H9 (cell line): ENCODE data around the gene GGA1. TPM values are rescaled to one million over a fixed set of nuclear protein-coding genes. Genes with fewer than 3 reads are reported as not detected.

ENCODE experiments used
- DNase-seq: peaks from one replicate; pipeline ENCODE4 v3.0.0-alpha.2; 2017
- H2AFZ ChIP-seq: one replicate; pipeline ENCODE4 v1.6.1; 2013; ENCODE audit warnings: mild to moderate bottlenecking, low read length, control low read depth, moderate library complexity
- H2AK5ac ChIP-seq: 2 replicates; pipeline ENCODE4 v1.6.1; 2013; ENCODE audit warnings: low read length, control low read depth, mixed read lengths; ENCODE audit not compliant: insufficient read length
- H2BK120ac ChIP-seq: one replicate; pipeline ENCODE4 v1.6.1; 2013; ENCODE audit warnings: low read depth, mild to moderate bottlenecking, low read length, control low read depth, inconsistent platforms; ENCODE audit not compliant: poor library complexity, severe bottlenecking
- H2BK12ac ChIP-seq: 2 replicates; pipeline ENCODE4 v1.6.1; 2013; ENCODE audit warnings: low read length, control low read depth, mixed read lengths, low read depth; ENCODE audit not compliant: insufficient read length
- H2BK15ac ChIP-seq: 2 replicates; pipeline ENCODE4 v1.6.1; 2013; ENCODE audit warnings: low read depth, low read length, control low read depth
- H2BK20ac ChIP-seq: one replicate; pipeline ENCODE4 v1.6.1; 2013; ENCODE audit warnings: low read depth, mild to moderate bottlenecking, low read length, control low read depth, inconsistent platforms; ENCODE audit not compliant: poor library complexity, severe bottlenecking
- H2BK5ac ChIP-seq: 2 replicates; pipeline ENCODE4 v1.6.1; 2013; ENCODE audit warnings: low read length, control low read depth, mixed read lengths; ENCODE audit not compliant: insufficient read length
- H3K14ac ChIP-seq: 2 replicates; pipeline ENCODE4 v1.6.1; 2013; ENCODE audit warnings: low read length, control low read depth; ENCODE audit not compliant: insufficient read depth
- H3K18ac ChIP-seq: 2 replicates; pipeline ENCODE4 v1.6.1; 2013; ENCODE audit warnings: low read depth, mild to moderate bottlenecking, mixed read lengths, low read length, control low read depth; ENCODE audit not compliant: insufficient read length
- H3K23ac ChIP-seq: 2 replicates; pipeline ENCODE4 v1.6.1; 2013; ENCODE audit warnings: low read length, control low read depth, mixed read lengths, low read depth; ENCODE audit not compliant: insufficient read length
- H3K23me2 ChIP-seq: 2 replicates; pipeline ENCODE4 v1.6.1; 2013; ENCODE audit warnings: low read depth, mild to moderate bottlenecking, mixed read lengths, low read length, control low read depth; ENCODE audit not compliant: insufficient read length, poor library complexity, severe bottlenecking
- H3K27ac ChIP-seq: 2 replicates; pipeline ENCODE4 v1.5.1; 2013; ENCODE audit warnings: low read length, control low read depth, mixed read lengths, low read depth; ENCODE audit not compliant: insufficient read length
- H3K27me3 ChIP-seq: 2 replicates; pipeline ENCODE4 v1.6.1; 2013; ENCODE audit warnings: low read length, control low read depth, inconsistent platforms; ENCODE audit not compliant: insufficient read depth
- H3K4ac ChIP-seq: 2 replicates; pipeline ENCODE4 v1.6.1; 2013; ENCODE audit warnings: low read depth, mild to moderate bottlenecking, control low read depth, inconsistent platforms, low read length, moderate library complexity
- H3K4me1 ChIP-seq: 2 replicates; pipeline ENCODE4 v1.6.1; 2013; ENCODE audit warnings: low read length, control low read depth, inconsistent platforms; ENCODE audit not compliant: insufficient read depth
- H3K4me2 ChIP-seq: 2 replicates; pipeline ENCODE4 v1.6.1; 2013; ENCODE audit warnings: low read length, control low read depth, mixed read lengths; ENCODE audit not compliant: insufficient read length, insufficient read depth
- H3K56ac ChIP-seq: 2 replicates; pipeline ENCODE4 v1.6.1; 2013; ENCODE audit warnings: low read depth, mild to moderate bottlenecking, mixed read lengths, low read length, control low read depth; ENCODE audit not compliant: insufficient read length
- H3K79me1 ChIP-seq: 2 replicates; pipeline ENCODE4 v1.6.1; 2013; ENCODE audit warnings: low read depth, mild to moderate bottlenecking, moderate library complexity, low read length, control low read depth, inconsistent platforms; ENCODE audit not compliant: insufficient read depth, poor library complexity, severe bottlenecking
- H3K79me2 ChIP-seq: 2 replicates; pipeline ENCODE4 v1.6.1; 2013; ENCODE audit warnings: low read length, control low read depth, inconsistent platforms; ENCODE audit not compliant: insufficient read depth
- H3K9ac ChIP-seq: 2 replicates; pipeline ENCODE4 v1.6.1; 2013; ENCODE audit warnings: low read length, control low read depth, mixed read lengths; ENCODE audit not compliant: insufficient read length; ENCODE audit errors: extremely low read depth
- H3K9me3 ChIP-seq: one replicate; pipeline ENCODE4 v1.6.1; 2013; ENCODE audit warnings: low read depth, low read length, inconsistent platforms; ENCODE audit not compliant: control insufficient read depth
- H3T11ph ChIP-seq: one replicate; pipeline ENCODE4 v1.6.1; 2013; ENCODE audit warnings: mild to moderate bottlenecking, low read length, control low read depth, inconsistent platforms
- H4K20me1 ChIP-seq: one replicate; pipeline ENCODE4 v1.6.1; 2013; ENCODE audit not compliant: control insufficient read depth, insufficient read length, insufficient read depth
- H4K5ac ChIP-seq: 2 replicates; pipeline ENCODE4 v1.6.1; 2013; ENCODE audit warnings: low read depth, mild to moderate bottlenecking, mixed read lengths, low read length, control low read depth; ENCODE audit not compliant: insufficient read length
- H4K8ac ChIP-seq: replicated peaks from 2 replicates; pipeline ENCODE4 v1.6.1; 2013; ENCODE audit warnings: low read length, control low read depth, mixed read lengths, low read depth; ENCODE audit not compliant: insufficient read length
- H4K91ac ChIP-seq: 2 replicates; pipeline ENCODE4 v1.6.1; 2013; ENCODE audit warnings: low read depth, mild to moderate bottlenecking, moderate library complexity, mixed read lengths, low read length, control low read depth; ENCODE audit not compliant: insufficient read length
- H3K27ac Mint-ChIP-seq, 3 experiments: 2 replicates in 2 of 3; 3 replicates in 1 of 3; pipeline ENCODE4 v1.8.0; 2020 to 2021; ENCODE audit warnings: mixed read lengths in 3 of 3, mild to moderate bottlenecking in 1 of 3, moderate library complexity in 1 of 3
- H3K27me3 Mint-ChIP-seq: 2 replicates; pipeline ENCODE4 v1.8.0; 2021; ENCODE audit warnings: low read depth, mild to moderate bottlenecking, moderate library complexity, mixed read lengths
- H3K36me3 Mint-ChIP-seq, 3 experiments: 2 replicates in 2 of 3; 3 replicates in 1 of 3; pipeline ENCODE4 v1.8.0; 2020 to 2021; ENCODE audit warnings: low read depth in 3 of 3, mixed read lengths in 3 of 3; ENCODE audit not compliant: insufficient read depth in 1 of 3
- H3K4me1 Mint-ChIP-seq, 2 experiments: 2 replicates each; pipeline ENCODE4 v1.8.0; 2020; ENCODE audit warnings: mixed read lengths in 2 of 2
- H3K4me3 Mint-ChIP-seq, 2 experiments: 2 replicates in 1 of 2; 3 replicates in 1 of 2; pipeline ENCODE4 v1.8.0; 2020 to 2021; ENCODE audit warnings: mild to moderate bottlenecking in 2 of 2, mixed read lengths in 2 of 2, moderate library complexity in 1 of 2
- H3K9me3 Mint-ChIP-seq, 2 experiments: 2 replicates in 1 of 2; 3 replicates in 1 of 2; pipeline ENCODE4 v1.8.0; 2020; ENCODE audit warnings: mild to moderate bottlenecking in 2 of 2, mixed read lengths in 2 of 2, moderate library complexity in 1 of 2
- CTCF ChIP-seq: fragments of 200-600 bp; sonication (generic); conservative IDR thresholded peaks from 3 replicates; pipeline ENCODE4 v1.8.0; 2021; ENCODE audit warnings: antibody characterized with exemption, mild to moderate bottlenecking
- WGBS: extraction: QIAGEN DNeasy Blood & Tissue Kit; methylation state at CpG from one replicate; pipeline ENCODE4 v1.1.7; 2013; ENCODE audit warnings: missing lambda C conversion rate, low lambda C conversion rate, mixed read lengths; ENCODE audit not compliant: insufficient read length; ENCODE audit errors: extremely low coverage; 5-methylcytosine and 5-hydroxymethylcytosine counted together
- total RNA-seq: library from RNA; stranded (reverse); gene quantifications from 2 replicates; pipeline ENCODE4 v1.2.1, GENCODE V29; 2021

The GGA1 gene
- total RNA-seq, 1 experiment from 2014 or later, result 61.7 TPM

- no peak overlapping the region for H3K18ac ChIP-seq
- peaks cover 3% of the 10 kb centered on the region; the same call in 1 of the 2 replicates for H3K27me3 ChIP-seq
- H3K56ac ChIP-seq, result no peak overlapping the region
- no peaks in the 10 kb centered on the region; the same call in 1 of the 2 replicates for H3K79me2 ChIP-seq
- H3K4me2 ChIP-seq, result no peak overlapping the region
- DNase-seq, result no peak
- no peak overlapping the region for H3K27ac ChIP-seq
- no peak overlapping the region for H4K91ac ChIP-seq
- H2BK12ac ChIP-seq, result no peak overlapping the region
- no peak overlapping the region for H2BK15ac ChIP-seq
- no peak for TF ChIP-seq CTCF
- peaks cover 9% of the 10 kb centered on the region for H3K23me2 ChIP-seq
- H3K23ac ChIP-seq, result no peak overlapping the region
- H4K8ac ChIP-seq, result no peak overlapping the region
- no peak overlapping the region for H2BK20ac ChIP-seq
- H2BK120ac ChIP-seq, result no peak overlapping the region
- H3K9me3 ChIP-seq, result no peaks in the 10 kb centered on the region
- peak overlapping the region in 1 of 3 experiments; percentile 80; a peak in 2 of 7 replicates for H3K27ac Mint-ChIP-seq
- no peak overlapping the region for H3K4me3 Mint-ChIP-seq
- no peak overlapping the region for H4K5ac ChIP-seq
- no peak overlapping the region for H2BK5ac ChIP-seq
- peaks cover 45 to 57% of the 10 kb centered on the region in 2 experiments for H3K4me1 Mint-ChIP-seq
- H3K9me3 Mint-ChIP-seq, result no peaks in the 10 kb centered on the region; a peak in 1 of 5 replicates
- H3K4ac ChIP-seq, result no peak overlapping the region
- H4K20me1 ChIP-seq, result no peaks in the 10 kb centered on the region
- peaks cover 0 to 12% (median 2%) of the 10 kb centered on the region in 3 experiments; a peak in 4 of 7 replicates for H3K36me3 Mint-ChIP-seq
- H2AFZ ChIP-seq, result no peak overlapping the region
- no peak overlapping the region for H3T11ph ChIP-seq
- H3K27me3 Mint-ChIP-seq, result peaks cover 12% of the 10 kb centered on the region
- H3K4me1 ChIP-seq, result peaks cover 8% of the 10 kb centered on the region
- H2AK5ac ChIP-seq, result no peak overlapping the region
- no CpG with 5 or more reads among the region's 17 CpGs for WGBS
- H3K79me1 ChIP-seq, result no peaks in the 10 kb centered on the region
- no peak overlapping the region for H3K14ac ChIP-seq
- H3K9ac ChIP-seq, result no peak overlapping the region
Measured at GRCh38 chr22:37565830-37566229, 42.8 kb upstream of the GGA1 start.
